Heart right ventricle (tissue), 16 donors: ENCODE measurements around the gene MGAT3. TPM values are rescaled to one million over a fixed set of nuclear protein-coding genes. Genes with fewer than 3 reads are reported as not detected.

Experiments
- ATAC-seq, 8 donors: fragments of 200-7000 bp; cut with Tn5 transposase; one replicate each; pipeline ENCODE4 v1.9.1; 2020; ENCODE audit warnings: mild to moderate bottlenecking in 8 of 8, moderate library complexity in 8 of 8, moderate number of reproducible peaks in 1 of 8
- DNase-seq, 2 donors: peaks; one replicate each; pipeline ENCODE4 v3.0.0-alpha.2; 2020
- H3K27ac ChIP-seq, 10 donors: fragments of 200-600 bp; sonication (generic) in 2 of 10; one replicate each; pipeline versions ENCODE4 v1.5.0 to v1.8.0; 2020 to 2022; ENCODE audit warnings: mild to moderate bottlenecking in 3 of 10
- H3K27me3 ChIP-seq, 7 donors: fragments of 200-600 bp; one replicate each; pipeline ENCODE4 v1.8.0; 2021 to 2022; ENCODE audit warnings: mild to moderate bottlenecking in 2 of 7
- H3K36me3 ChIP-seq, 9 donors: fragments of 200-600 bp; sonication (generic) in 1 of 9; one replicate each; pipeline versions ENCODE4 v1.5.0 to v1.8.0; 2020 to 2022; ENCODE audit warnings: mild to moderate bottlenecking in 2 of 9
- H3K4me1 ChIP-seq, 9 donors: fragments of 200-600 bp; sonication (generic) in 1 of 9; one replicate each; pipeline versions ENCODE4 v1.5.0 to v1.8.0; 2020 to 2022; ENCODE audit warnings: mild to moderate bottlenecking in 4 of 9
- H3K4me3 ChIP-seq, 10 donors: fragments of 200-600 bp; sonication (generic) in 2 of 10; one replicate each; pipeline versions ENCODE4 v1.5.0 to v1.8.0; 2020 to 2022; ENCODE audit warnings: mild to moderate bottlenecking in 7 of 10, moderate library complexity in 2 of 10
- H3K9me3 ChIP-seq, 11 donors: fragments of 200-600 bp in 10 of 11; sonication (generic) in 2 of 11; one replicate each; pipeline versions ENCODE4 v1.5.0 to v1.8.0; 2013 to 2022; ENCODE audit warnings: mild to moderate bottlenecking in 2 of 11, control low read depth in 1 of 11, moderate library complexity in 1 of 11
- WGBS, 2 donors: extraction: QIAGEN DNeasy Blood & Tissue Kit; methylation state at CpG; one replicate each; pipeline ENCODE4 v1.1.7; 2013; ENCODE audit warnings: inconsistent platforms in 1 of 2; 5-methylcytosine and 5-hydroxymethylcytosine counted together
- intact Hi-C, 10 donors: fragments of 100-400 bp; cut with DNase I; formaldehyde crosslinking; loops; one replicate each; pipeline versions ENCODE4 v1.11.1 to v1.14.2; 2022
- polyA plus RNA-seq, 2 donors: library from polyadenylated mRNA; stranded (reverse); fragments of 200-250 nt; gene quantifications; one replicate each; pipeline ENCODE4 v1.2.3, GENCODE V29; 2013
- total RNA-seq, 10 donors: library from RNA; stranded (reverse); fragmentation: NEBNext Ultra II Directional in 3 of 10; extraction: Animal tissue kit (Norgen Biotek cat#: 25700) in 3 of 10; gene quantifications; one replicate each; pipeline versions ENCODE4 v1.2.1 to v1.2.4, GENCODE V29; 2021 to 2023
- TF ChIP-seq, protein P1 (sequence below), 9 donors: fragments of 200-600 bp; sonication (generic) in 2 of 9; IDR thresholded peaks; one replicate each; pipeline versions ENCODE4 v1.5.0 to v1.8.0; 2021 to 2022; ENCODE audit warnings: antibody characterized with exemption in 9 of 9, mild to moderate bottlenecking in 5 of 9, moderate library complexity in 1 of 9
- donor health status: Arrhythmogenic right ventricular cardiomyopathy.
- donor health status: ischemic (EF 13 %, LVEDD 7.1; RV severe dilation, severe dysfunction).
- donor health status: healthy with polysubstance abuse.
- donor health status: DM: no; HTN: yes; CAD: no.
- donor health status: DM: no; HTN: no; CAD: no.
- donor health status: ischemic (EF 25% LVEDD 6.9; RV normal size, moderate dysfunction).
- donor health status: ischemic (EF 25% LVEDD 5.7; RV mildly dilated, moderate dysfunction).
- donor health status: healthy.
- donor health status: DM: yes; HTN: yes; CAD: no.
- donor health status: Ischemic cardiomyopathy.
- donor health status: ischemic (EF 35%, LVEDD 5.7; RV mildly dilated, moderate dysfunction).
- donor health status: nonischemic (EF 11% LVEDD 7.7; RV severe dilation, severe dysfunction).
- donor health status: DM: yes; HTN: yes; CAD: no.
- donor health status: PGD.
- donor health status: ischemic (EF 29% LVEDD 5.4; RV normal size, mild dysfunction).
- donor health status: nonischemic (EF 23%, LVEDD 6.1; RV moderate dilation, normal function).

Gene MGAT3
- total and polyA plus RNA-seq, 12 donors: 1.8 to 14.0 (median 3.9) TPM

DNA sequence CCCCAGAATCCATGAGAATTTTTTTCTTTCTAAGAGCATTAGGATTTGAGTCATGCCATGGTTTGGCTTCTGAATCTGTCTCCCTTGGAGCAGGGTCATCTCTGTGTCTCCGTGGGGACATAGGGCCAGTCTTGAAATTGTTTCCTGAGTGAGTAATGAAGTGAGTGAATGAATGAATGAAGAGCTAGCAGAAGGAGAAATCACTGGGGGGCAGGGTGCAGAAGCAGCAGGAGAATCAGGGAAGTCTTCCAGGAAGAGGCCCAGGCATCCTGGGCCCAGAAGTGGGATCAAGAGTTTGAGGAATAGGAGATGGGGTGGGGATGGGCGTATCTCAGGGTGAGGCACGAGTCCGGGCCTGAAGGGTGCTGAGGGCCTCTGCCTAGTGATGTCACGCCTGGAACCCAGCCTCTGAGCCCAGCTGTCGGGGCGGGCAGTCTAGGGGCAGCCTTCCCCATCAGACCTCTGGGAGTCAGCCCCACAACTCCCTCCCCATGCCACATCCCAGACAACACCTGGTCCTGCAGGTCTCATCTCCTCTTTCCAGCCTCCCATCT lies 12.5 kb upstream of the MGAT3 start:
- no peaks in the 10 kb centered on the region for H3K36me3 ChIP-seq
- no peak overlapping the region for H3K4me3 ChIP-seq
- H3K9me3 ChIP-seq: no peaks in the 10 kb centered on the region
- intact Hi-C loops: loop anchor here in 1 of 10 donors (5.0 kb wide), 1 partner anchor 68 kb away; no protein-coding TSS in a partner anchor
- H3K27me3 ChIP-seq: peaks cover 0 to 13% (median 0%) of the 10 kb centered on the region in 7 donors
- no peak overlapping the region for H3K27ac ChIP-seq
- ATAC-seq (no peak), DNase-seq (no peak)
- H3K4me1 ChIP-seq: peaks cover 0 to 5% (median 0%) of the 10 kb centered on the region in 9 donors
- WGBS, 2 donors: 84 to 87% methylated on average over 7 of the region's 7 CpGs
- TF ChIP-seq, protein P1, sequence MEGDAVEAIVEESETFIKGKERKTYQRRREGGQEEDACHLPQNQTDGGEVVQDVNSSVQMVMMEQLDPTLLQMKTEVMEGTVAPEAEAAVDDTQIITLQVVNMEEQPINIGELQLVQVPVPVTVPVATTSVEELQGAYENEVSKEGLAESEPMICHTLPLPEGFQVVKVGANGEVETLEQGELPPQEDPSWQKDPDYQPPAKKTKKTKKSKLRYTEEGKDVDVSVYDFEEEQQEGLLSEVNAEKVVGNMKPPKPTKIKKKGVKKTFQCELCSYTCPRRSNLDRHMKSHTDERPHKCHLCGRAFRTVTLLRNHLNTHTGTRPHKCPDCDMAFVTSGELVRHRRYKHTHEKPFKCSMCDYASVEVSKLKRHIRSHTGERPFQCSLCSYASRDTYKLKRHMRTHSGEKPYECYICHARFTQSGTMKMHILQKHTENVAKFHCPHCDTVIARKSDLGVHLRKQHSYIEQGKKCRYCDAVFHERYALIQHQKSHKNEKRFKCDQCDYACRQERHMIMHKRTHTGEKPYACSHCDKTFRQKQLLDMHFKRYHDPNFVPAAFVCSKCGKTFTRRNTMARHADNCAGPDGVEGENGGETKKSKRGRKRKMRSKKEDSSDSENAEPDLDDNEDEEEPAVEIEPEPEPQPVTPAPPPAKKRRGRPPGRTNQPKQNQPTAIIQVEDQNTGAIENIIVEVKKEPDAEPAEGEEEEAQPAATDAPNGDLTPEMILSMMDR (IDR thresholded peaks at IDR 0.05): no peak

DNA sequence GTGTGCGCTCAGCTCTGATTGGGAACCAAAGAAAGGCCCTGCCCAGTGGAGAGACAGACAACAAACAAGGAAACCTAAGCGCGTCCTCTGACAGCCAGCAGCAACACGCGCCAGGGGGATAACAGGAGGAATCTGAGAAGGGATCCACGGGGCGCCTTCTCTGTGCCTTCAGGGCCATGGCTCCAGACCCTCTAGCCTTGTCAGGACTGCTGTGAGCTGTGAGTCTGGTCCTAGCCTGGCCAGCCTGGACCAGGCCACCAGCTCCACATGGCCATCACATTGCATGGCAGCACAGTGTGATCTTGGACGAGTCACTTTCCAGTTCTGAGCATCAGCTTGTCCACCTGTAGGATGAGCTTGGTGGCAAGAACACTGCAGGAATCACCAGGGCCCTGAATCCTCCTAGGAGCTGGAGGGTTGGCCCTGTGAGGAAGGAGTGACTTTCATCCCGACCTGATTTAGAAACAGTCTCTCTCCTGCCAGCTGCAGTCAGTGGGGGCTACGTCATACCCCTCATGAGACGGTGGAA lies 11.8 kb upstream of the MGAT3 start:
- TF ChIP-seq, protein P1 (IDR thresholded peaks at IDR 0.05): no peak
- DNase-seq: no peak
- WGBS, 2 donors: 85 to 88% methylated on average over 11 of the region's 11 CpGs
- Histone ChIP-seq H3K4me1 (no peaks in the 10 kb centered on the region), H3K4me3 (no peak overlapping the region), H3K9me3 (no peaks in the 10 kb centered on the region), H3K36me3 (no peaks in the 10 kb centered on the region), H3K27me3 (peaks cover 0 to 11% (median 0%) of the 10 kb centered on the region in 7 donors), H3K27ac (no peak overlapping the region)
- no peak for ATAC-seq
- intact Hi-C loops: loop anchor here in 1 of 10 donors (5.0 kb wide), 1 partner anchor 67 kb away; no protein-coding TSS in a partner anchor

DNA sequence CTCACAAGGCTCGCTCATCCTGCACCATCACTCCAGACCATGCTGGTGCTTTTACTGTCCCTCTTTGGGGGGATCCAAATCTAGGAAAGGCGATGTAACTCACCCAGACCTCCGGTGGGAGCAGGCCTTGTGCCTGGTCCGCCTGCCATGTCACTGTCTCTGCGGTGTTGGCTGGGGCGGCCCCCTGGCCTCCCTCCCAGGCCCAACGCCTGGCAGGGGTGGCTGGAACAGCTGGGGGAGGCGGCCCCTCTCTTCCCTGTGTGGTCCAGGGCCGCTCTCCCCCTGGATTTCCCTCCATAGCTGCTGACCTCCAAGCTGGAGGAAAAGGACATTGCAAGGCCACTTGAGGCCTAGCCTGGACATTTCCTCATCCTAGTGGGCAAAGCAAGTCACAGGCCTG lies 11.1 kb upstream of the MGAT3 start:
- TF ChIP-seq, protein P1 (IDR thresholded peaks at IDR 0.05): no peak

DNA sequence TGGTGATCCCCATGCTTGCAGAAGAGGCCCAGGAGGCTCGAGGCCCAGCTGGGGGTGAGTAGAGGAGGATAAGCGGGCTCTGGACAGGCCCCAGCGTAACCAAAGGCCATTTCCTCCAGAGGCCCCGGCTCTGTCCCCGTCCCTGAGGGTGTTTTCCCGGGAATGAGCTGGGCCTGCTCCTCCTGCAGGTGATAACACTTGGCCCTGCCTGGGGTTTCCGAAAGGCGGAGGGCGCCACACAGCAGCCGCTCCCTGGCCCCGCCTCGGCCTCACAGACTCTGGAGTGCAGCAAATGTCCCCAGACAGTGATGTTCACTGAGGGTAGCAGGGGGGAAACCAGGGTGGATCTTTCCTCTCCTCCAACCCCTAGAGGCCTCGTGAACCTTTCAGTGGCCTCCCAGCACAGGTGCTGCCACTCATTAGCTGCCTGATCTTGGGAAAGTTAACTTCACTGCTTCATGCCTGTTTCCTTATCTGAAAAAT lies 10.5 kb upstream of the MGAT3 start:
- Histone ChIP-seq H3K4me3 (no peak overlapping the region), H3K27me3 (peaks cover 0 to 9% (median 0%) of the 10 kb centered on the region in 7 donors), H3K27ac (no peak overlapping the region), H3K9me3 (no peaks in the 10 kb centered on the region), H3K4me1 (no peaks in the 10 kb centered on the region), H3K36me3 (no peaks in the 10 kb centered on the region)
- intact Hi-C loops: no loop called here
- DNase-seq: no peak
- WGBS, 2 donors: 75 to 80% methylated on average over 13 of the region's 13 CpGs
- TF ChIP-seq, protein P1 (IDR thresholded peaks at IDR 0.05): no peak
- ATAC-seq: no peak

More for the DNA sequence above, 11.1 kb upstream of the MGAT3 start:
- no peak overlapping the region for H3K4me3 ChIP-seq
- H3K27me3 ChIP-seq: peaks cover 0 to 11% (median 0%) of the 10 kb centered on the region in 7 donors
- H3K4me1 ChIP-seq: no peaks in the 10 kb centered on the region
- DNase-seq (no peak), ATAC-seq (peak in 1 of 8 donors; percentile 14)
- H3K36me3 ChIP-seq: no peaks in the 10 kb centered on the region
- no peaks in the 10 kb centered on the region for H3K9me3 ChIP-seq
- intact Hi-C loops: no loop called here
- no peak overlapping the region for H3K27ac ChIP-seq
- 81 to 87% methylated on average over 9 of the region's 9 CpGs for WGBS, 2 donors
